Stimulated activated effector memory CD8-positive, alpha-beta T cell treated with anti-CD3 and anti-CD28 coated beads, Interleukin-12 subunit alpha, Interleukin-12 subunit beta, amount 100 ng/mL, for 72 hours (primary cell): ENCODE data around the gene NOX1.

ENCODE experiments used
- ATAC-seq: fragments of 150-1000 bp; cut with Tn5 transposase; 2 replicates; pipeline ENCODE4 v1.10.0; 2021
- DNase-seq, 2 donors: peaks; one replicate each; pipeline ENCODE4 v3.0.0; 2021 to 2022; ENCODE audit warnings: low spot score in 2 of 2
- H3K27ac Mint-ChIP-seq: one replicate; pipeline ENCODE4 v1.8.0; 2022; ENCODE audit warnings: mild to moderate bottlenecking, mixed read lengths
- H3K36me3 Mint-ChIP-seq: one replicate; pipeline ENCODE4 v1.8.0; 2022; ENCODE audit warnings: mild to moderate bottlenecking, mixed read lengths
- H3K4me1 Mint-ChIP-seq: one replicate; pipeline ENCODE4 v1.8.0; 2022; ENCODE audit warnings: mixed read lengths
- H3K4me3 Mint-ChIP-seq: one replicate; pipeline ENCODE4 v1.8.0; 2022; ENCODE audit warnings: mild to moderate bottlenecking, mixed read lengths
- H3K9me3 Mint-ChIP-seq: one replicate; pipeline ENCODE4 v1.8.0; 2022; ENCODE audit warnings: mixed read lengths

Gene NOX1

DNA sequence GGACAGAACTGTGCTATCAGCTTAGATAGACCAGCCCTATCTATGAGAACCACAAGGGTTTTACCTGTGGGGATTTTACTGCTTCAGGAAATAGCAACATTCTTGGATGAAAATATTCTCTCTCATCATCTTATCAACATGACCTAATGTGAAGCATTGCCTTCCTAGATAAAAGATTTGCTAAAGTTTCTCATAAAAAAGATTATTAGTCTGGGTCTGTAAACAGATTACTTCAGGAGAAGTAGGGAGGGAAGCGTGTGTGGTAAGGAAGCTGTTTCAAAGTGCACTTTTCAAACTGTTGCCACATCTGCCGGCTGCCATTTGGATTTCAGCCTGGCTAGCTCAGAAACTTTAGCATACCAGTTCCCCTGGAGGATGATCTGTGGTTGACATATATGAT lies at the start of gene NOX1:
NOX1 (minus strand) TSS at position 35 of the 400 bp plus-strand sequence. CDS start 220 bp downstream, outside the sequence.
- Mint-ChIP-seq H3K4me3 (no peak within 1 kb of the TSS), H3K9me3 (no peaks in the 10 kb centered on the region), H3K27ac (no peak within 1 kb of the TSS), H3K36me3 (no peaks in the 10 kb centered on the region), H3K4me1 (no peaks in the 10 kb centered on the region)
- DNase-seq (no peak), ATAC-seq (no peak)

DNA sequence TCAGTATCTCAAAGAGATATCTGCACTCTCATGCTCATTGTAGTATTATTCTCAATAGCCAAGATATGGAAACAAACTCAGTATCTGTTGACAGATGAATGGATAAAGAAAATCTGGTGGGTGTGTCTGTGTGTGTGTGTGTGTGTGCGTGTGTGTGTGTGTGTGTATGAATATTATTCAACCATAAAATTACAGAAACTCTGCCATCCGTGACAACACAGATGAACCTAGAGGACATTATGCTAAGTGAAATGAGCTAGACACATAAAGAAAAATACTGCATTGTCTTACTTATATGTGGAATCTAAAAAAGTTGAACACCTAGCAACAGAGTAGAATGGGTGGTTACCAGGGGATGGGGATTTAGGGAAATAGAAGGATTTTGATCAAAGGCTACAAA lies 41.4 kb upstream of the NOX1 start:
- Mint-ChIP-seq H3K9me3 (no peaks in the 10 kb centered on the region), H3K27ac (no peak overlapping the region), H3K4me1 (no peaks in the 10 kb centered on the region), H3K36me3 (no peaks in the 10 kb centered on the region), H3K4me3 (no peak overlapping the region)
- DNase-seq (no peak), ATAC-seq (no peak)

- H3K4me3 Mint-ChIP-seq = no peak overlapping the region
- H3K36me3 Mint-ChIP-seq = no peaks in the 10 kb centered on the region
- H3K9me3 Mint-ChIP-seq = no peaks in the 10 kb centered on the region
- H3K4me1 Mint-ChIP-seq = no peaks in the 10 kb centered on the region
- H3K27ac Mint-ChIP-seq = no peak overlapping the region
- ATAC-seq (no peak), DNase-seq (no peak)
Measured at GRCh38 chrX:100913111-100913510, 39.0 kb upstream of the NOX1 start.

DNA sequence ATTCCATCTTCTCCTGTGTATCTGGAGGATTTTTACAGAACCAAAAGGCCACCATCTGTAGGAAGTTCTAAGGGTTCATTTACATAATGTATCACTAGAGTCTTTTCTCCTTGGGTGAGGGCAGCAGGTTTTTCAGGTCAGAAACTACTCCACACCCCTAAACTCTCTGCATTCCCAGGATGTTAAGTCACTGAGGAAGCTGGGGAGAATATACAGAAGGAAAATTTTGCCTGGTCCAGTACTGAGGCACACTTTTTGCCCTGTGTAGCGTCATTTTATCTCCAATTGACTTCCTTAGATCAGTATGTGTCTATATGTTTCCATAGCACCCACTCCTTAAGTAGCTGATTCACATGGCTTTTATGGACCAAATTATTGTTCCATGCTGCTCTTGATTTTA lies 37.6 kb upstream of the NOX1 start:
- H3K9me3 Mint-ChIP-seq = no peaks in the 10 kb centered on the region
- no peaks in the 10 kb centered on the region for H3K4me1 Mint-ChIP-seq
- DNase-seq (no peak), ATAC-seq (no peak)
- no peak overlapping the region for H3K27ac Mint-ChIP-seq
- no peaks in the 10 kb centered on the region for H3K36me3 Mint-ChIP-seq
- no peak overlapping the region for H3K4me3 Mint-ChIP-seq

DNA sequence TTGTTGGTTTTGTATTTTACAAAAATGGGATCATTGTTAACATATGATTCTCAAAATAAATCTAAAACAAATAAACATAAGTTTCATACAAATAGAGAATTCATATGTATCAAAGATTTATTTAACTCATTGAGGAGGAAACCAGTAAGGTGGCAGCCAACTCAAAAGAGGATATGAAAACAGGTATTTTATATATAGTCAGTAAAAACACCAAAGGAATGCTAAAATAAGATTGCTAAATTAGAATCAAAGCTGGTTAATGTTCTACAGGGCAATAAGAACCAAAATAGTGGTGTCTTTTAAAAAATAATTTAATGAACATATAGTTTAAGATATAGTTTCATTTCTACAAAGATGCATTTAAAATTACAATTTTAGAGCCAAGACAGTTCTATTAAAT lies 31.5 kb upstream of the NOX1 start:
- no peak for DNase-seq
- no peaks in the 10 kb centered on the region for H3K9me3 Mint-ChIP-seq
- ATAC-seq = no peak
- H3K36me3 Mint-ChIP-seq = no peaks in the 10 kb centered on the region
- H3K4me1 Mint-ChIP-seq = no peaks in the 10 kb centered on the region
- no peak overlapping the region for H3K27ac Mint-ChIP-seq
- no peak overlapping the region for H3K4me3 Mint-ChIP-seq

DNA sequence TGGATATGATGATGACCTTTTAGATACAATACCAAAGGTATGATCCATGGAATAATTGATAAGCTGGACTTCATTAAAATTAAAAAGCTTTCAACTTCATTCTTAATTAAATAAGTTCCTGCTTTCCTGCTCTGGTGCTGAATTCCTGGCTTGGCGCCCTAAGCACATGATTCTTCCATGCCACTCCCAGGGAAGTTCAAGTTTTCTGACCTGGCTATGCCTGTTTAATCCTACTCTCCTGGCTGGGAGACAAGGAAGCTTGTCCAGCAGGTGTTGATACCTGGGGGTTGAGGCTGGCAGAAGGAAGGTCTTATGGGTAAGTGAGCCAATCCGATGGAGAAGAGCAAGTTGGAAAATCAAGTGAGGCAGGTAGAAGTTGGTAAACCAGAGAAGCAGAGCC lies 30.3 kb upstream of the NOX1 start:
- ATAC-seq (no peak), DNase-seq (no peak)
- Mint-ChIP-seq H3K27ac (no peak overlapping the region), H3K9me3 (no peaks in the 10 kb centered on the region), H3K36me3 (no peaks in the 10 kb centered on the region), H3K4me1 (no peaks in the 10 kb centered on the region), H3K4me3 (no peak overlapping the region)

DNA sequence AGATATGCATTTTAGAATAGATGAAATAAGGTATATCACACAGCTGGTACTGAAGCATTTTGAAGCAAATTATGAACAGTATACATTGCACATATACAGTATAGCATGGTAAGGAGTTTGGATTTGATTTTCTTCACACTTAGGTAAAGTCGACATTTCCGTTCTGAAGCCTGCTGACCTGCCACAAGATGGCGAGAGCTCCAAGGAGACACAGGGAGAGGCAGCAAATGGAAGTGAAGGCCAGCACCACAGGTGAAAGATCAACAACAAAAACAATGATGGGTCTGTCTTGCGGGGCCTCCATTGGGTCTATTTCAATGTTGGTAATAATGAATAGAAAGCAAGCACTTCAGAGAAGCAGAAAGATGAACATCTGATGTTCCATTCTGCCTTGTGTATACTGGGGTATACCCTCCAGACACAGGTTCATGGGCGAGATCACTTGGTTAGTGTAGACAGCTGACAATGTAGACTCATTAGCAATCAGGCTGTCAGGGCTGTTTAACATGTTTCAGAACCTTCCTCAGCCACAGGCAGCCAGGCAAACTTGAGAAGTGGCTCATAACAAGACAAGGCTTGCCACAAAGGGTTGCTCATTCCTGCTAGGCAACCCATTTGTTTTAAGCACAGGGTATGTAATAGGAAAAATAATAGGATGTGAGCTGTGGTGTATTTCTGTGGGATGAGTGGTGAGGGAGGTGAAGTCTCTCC lies 21.4 kb upstream of the NOX1 start:
- ATAC-seq (peak; percentile 76), DNase-seq (no peak)
- H3K4me1 Mint-ChIP-seq = no peaks in the 10 kb centered on the region
- H3K27ac Mint-ChIP-seq = no peak overlapping the region
- no peaks in the 10 kb centered on the region for H3K36me3 Mint-ChIP-seq
- H3K4me3 Mint-ChIP-seq = no peak overlapping the region
- H3K9me3 Mint-ChIP-seq = no peaks in the 10 kb centered on the region

DNA sequence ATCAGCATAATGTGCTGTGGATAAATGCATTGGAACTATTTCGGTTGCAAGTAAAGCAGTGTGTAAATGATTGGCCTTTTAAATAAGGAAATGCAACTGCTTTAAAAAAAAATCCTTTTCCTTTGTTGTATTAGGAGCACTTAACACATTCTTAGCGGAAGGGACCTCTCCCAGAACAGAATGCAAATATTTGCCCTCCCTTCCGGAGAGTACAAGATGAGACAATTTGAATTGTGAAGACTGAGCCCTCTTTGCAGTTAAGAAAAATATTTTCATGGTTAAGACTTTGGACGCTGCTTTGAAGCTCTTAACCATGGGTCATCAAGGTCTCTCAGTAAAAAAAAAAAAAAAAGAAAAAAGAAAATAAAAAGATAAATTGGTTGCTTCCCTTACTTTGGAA lies 9.5 kb upstream of the NOX1 start:
- no peaks in the 10 kb centered on the region for H3K36me3 Mint-ChIP-seq
- peaks cover 3% of the 10 kb centered on the region for H3K9me3 Mint-ChIP-seq
- peaks cover 6% of the 10 kb centered on the region for H3K4me1 Mint-ChIP-seq
- no peak overlapping the region for H3K4me3 Mint-ChIP-seq
- DNase-seq (no peak), ATAC-seq (no peak)
- H3K27ac Mint-ChIP-seq = no peak overlapping the region

GRCh38 chrX:100880368-100880767 lies 6.2 kb upstream of the NOX1 start:
- Mint-ChIP-seq H3K27ac (no peak overlapping the region), H3K4me1 (no peaks in the 10 kb centered on the region), H3K9me3 (no peaks in the 10 kb centered on the region), H3K36me3 (no peaks in the 10 kb centered on the region), H3K4me3 (no peak overlapping the region)
- ATAC-seq = no peak
- DNase-seq = no peak

GRCh38 chrX:100871594-100872560 lies 2.3 kb downstream of the NOX1 start:
- DNase-seq = no peak
- no peak for ATAC-seq
- no peak overlapping the region for H3K4me3 Mint-ChIP-seq
- H3K36me3 Mint-ChIP-seq = no peaks in the 10 kb centered on the region
- H3K9me3 Mint-ChIP-seq = no peaks in the 10 kb centered on the region
- H3K27ac Mint-ChIP-seq = no peak overlapping the region
- no peaks in the 10 kb centered on the region for H3K4me1 Mint-ChIP-seq

- H3K9me3 Mint-ChIP-seq = no peaks in the 10 kb centered on the region
- ATAC-seq = no peak
- H3K4me1 Mint-ChIP-seq = no peaks in the 10 kb centered on the region
Measured at GRCh38 chrX:100870527-100870926, 3.6 kb downstream of the NOX1 start.

DNA sequence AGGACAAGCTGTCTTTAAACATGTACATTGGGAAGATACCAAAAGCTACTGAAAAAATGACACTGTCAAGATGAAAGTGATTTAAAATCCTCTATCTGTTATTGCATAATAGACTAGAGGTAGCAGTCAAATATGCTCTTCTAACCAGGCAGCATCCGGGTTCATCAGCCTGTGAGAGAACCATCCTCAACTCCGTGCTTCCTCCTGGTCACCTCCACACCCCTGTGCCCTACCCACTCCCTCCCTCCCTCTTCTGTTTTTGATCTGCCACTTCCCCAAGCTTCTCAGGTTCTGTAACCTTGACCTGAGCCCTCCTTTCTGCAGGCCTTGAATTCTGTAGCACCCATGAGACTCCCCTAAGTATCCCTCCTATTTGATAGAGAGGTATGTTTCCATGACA lies 5.9 kb downstream of the NOX1 start:
- no peaks in the 10 kb centered on the region for H3K4me1 Mint-ChIP-seq
- DNase-seq (no peak), ATAC-seq (no peak)
- H3K4me3 Mint-ChIP-seq = no peak overlapping the region
- H3K9me3 Mint-ChIP-seq = no peaks in the 10 kb centered on the region
- no peaks in the 10 kb centered on the region for H3K36me3 Mint-ChIP-seq
- no peak overlapping the region for H3K27ac Mint-ChIP-seq

More at GRCh38 chrX:100870527-100870926, 3.6 kb downstream of the NOX1 start:
- H3K27ac Mint-ChIP-seq = no peak overlapping the region
- DNase-seq = no peak
- H3K4me3 Mint-ChIP-seq = no peak overlapping the region
- no peaks in the 10 kb centered on the region for H3K36me3 Mint-ChIP-seq

- Mint-ChIP-seq H3K9me3 (no peaks in the 10 kb centered on the region), H3K27ac (no peak overlapping the region), H3K36me3 (no peaks in the 10 kb centered on the region), H3K4me3 (no peak overlapping the region), H3K4me1 (no peaks in the 10 kb centered on the region)
- DNase-seq (no peak), ATAC-seq (no peak)
Measured at GRCh38 chrX:100864657-100865391, 9.3 kb downstream of the NOX1 start.

DNA sequence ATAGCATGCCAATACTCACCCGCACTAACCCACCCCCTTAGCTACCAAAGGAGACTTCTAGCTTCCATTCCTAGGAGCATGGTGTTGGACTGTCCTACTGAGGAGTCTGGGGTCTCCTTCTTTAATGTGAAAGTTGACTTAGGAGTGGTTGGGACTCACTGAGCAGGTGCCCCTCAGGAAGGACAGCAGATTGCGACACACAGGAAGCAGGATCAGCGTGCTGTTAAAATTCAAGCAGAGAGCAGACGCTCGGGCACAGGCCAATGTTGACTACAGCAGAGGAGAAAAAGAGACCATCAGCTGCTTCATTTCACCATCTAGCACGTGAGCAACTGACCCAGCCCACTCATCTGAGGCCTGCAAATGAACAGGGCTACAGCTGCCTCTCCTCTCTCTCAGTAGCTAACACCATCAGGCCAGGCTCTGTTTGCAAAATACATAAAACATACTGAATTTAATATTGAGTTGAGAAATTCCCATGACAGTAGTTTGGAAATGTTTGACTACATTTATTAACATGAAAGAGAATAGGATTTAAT lies 10.8 kb downstream of the NOX1 start:
- Mint-ChIP-seq H3K9me3 (no peaks in the 10 kb centered on the region), H3K4me3 (no peak overlapping the region)

DNA sequence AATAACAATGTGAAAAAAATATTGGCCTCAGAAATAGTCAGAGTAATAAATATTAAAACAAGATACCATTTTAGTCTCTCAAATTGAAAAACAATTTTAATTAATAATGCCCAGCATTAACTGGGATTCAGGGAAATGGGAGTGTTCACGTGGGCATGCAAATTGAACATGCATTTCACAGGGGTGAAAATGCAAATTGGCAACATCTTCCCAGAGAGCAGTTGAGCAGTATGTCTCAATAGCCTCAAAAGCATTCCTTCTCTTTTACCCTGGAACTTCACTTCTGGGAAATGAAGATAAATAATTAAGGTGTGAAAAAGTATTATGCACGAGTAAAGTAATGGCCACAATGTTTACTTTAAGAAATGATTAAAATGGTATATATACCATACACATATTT lies 21.3 kb downstream of the NOX1 start:
- DNase-seq (no peak), ATAC-seq (no peak)
- Mint-ChIP-seq H3K4me1 (no peaks in the 10 kb centered on the region), H3K9me3 (no peaks in the 10 kb centered on the region), H3K27ac (no peak overlapping the region), H3K36me3 (no peaks in the 10 kb centered on the region), H3K4me3 (no peak overlapping the region)

More for the DNA sequence above, 10.8 kb downstream of the NOX1 start:
- Mint-ChIP-seq H3K27ac (no peak overlapping the region), H3K36me3 (no peaks in the 10 kb centered on the region), H3K4me1 (no peaks in the 10 kb centered on the region)
- ATAC-seq (no peak), DNase-seq (no peak)
